Astrocyte of the cerebellum (primary cell): ENCODE results near the gene EHBP1L1.

Experiments used
- DNase-seq: peaks from one replicate; pipeline ENCODE4 v3.0.0-alpha.2; 2011; ENCODE audit warnings: low read depth
- H3K4me3 ChIP-seq: 2 replicates; pipeline ENCODE4 v1.5.1; 2011; ENCODE audit warnings: mild to moderate bottlenecking, low read depth, low read length, moderate library complexity
- in situ Hi-C: cut with HindIII; loops from 2 replicates; pipeline ENCODE4 v1.10.0; 2017; ENCODE audit warnings: low sequenced_read_pairs
- TF ChIP-seq, protein P1 (sequence below): IDR thresholded peaks from 2 replicates; pipeline ENCODE4 v1.5.1; 2012; ENCODE audit warnings: low read length, low read depth, moderate library complexity, mild to moderate bottlenecking; ENCODE audit errors: missing control alignments

Gene EHBP1L1

DNA sequence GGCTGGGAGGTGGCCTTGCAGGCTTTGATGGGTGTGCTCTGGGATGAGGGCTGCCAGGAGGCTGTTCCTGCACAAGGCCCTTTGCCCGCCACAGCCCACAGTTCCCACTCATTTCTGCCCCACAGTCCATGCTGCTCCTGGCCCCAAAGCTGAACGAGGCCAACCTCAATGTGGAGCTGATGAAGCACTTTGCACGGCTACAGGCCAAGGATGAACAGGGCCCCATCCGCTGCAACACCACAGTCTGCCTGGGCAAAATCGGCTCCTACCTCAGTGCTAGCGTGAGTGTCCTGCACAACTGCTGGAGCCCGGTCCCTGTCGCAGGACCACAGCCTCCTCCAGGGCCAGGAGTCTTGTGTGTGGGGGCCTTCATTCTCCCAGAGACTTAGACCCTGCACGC is 40.8 kb upstream of the EHBP1L1 start:
- H3K4me3 ChIP-seq, result no peak overlapping the region
- TF ChIP-seq, protein P1, sequence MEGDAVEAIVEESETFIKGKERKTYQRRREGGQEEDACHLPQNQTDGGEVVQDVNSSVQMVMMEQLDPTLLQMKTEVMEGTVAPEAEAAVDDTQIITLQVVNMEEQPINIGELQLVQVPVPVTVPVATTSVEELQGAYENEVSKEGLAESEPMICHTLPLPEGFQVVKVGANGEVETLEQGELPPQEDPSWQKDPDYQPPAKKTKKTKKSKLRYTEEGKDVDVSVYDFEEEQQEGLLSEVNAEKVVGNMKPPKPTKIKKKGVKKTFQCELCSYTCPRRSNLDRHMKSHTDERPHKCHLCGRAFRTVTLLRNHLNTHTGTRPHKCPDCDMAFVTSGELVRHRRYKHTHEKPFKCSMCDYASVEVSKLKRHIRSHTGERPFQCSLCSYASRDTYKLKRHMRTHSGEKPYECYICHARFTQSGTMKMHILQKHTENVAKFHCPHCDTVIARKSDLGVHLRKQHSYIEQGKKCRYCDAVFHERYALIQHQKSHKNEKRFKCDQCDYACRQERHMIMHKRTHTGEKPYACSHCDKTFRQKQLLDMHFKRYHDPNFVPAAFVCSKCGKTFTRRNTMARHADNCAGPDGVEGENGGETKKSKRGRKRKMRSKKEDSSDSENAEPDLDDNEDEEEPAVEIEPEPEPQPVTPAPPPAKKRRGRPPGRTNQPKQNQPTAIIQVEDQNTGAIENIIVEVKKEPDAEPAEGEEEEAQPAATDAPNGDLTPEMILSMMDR, result no peak
- in situ Hi-C loops, result no loop called here
- no peak for DNase-seq

DNA sequence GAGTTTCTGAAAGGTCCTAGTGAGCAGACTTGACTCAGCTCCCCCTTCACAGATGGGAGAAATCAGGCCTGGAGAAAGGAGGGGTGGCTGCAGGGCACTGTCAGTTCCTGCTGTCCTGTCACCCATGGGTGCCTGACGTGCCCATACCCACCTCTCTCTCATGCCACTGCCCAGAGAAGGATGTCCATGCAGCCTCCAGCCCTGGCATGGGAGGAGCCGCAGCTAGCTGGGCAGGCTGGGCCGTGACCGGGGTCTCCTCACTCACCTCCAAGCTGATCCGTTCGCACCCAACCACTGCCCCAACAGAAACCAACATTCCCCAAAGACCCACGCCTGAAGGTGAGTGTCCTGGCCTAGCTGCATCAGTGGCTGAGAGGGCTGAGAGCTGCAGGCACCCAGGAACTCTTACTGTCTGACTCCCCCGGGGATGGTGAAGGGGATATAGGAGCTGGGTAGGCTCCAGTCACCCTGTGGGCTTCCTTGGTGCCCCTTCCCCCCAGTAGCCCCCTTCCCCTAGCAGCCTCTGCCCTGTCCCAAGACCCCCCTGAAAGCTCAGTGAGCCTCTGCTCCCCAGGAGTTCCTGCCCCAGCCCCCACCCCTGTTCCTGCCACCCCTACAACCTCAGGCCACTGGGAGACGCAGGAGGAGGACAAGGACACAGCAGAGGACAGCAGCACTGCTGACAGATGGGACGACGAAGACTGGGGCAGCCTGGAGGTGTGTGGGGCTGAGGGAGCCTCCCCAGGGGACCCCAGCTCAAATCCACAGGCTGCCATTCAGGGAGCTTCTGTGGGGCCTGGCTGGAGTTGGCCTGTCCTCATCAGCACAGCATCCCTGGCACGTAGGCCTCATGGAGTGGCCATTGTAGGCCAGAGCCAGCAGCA is 39.2 kb upstream of the EHBP1L1 start:
- H3K4me3 ChIP-seq, result no peak overlapping the region
- TF ChIP-seq, protein P1, result no peak
- in situ Hi-C loops, result no loop called here
- DNase-seq, result no peak

GRCh38 chr11:65537296-65537597 is 38.6 kb upstream of the EHBP1L1 start:
- H3K4me3 ChIP-seq, result no peak overlapping the region
- TF ChIP-seq, protein P1, result no peak
- in situ Hi-C loops, result no loop called here
- no peak for DNase-seq

- DNase-seq, result no peak
- in situ Hi-C loops, result no loop called here
- TF ChIP-seq, protein P1, result no peak
- H3K4me3 ChIP-seq, result no peak overlapping the region
Measured at GRCh38 chr11:65537620-65538231, 38.1 kb upstream of the EHBP1L1 start.

DNA sequence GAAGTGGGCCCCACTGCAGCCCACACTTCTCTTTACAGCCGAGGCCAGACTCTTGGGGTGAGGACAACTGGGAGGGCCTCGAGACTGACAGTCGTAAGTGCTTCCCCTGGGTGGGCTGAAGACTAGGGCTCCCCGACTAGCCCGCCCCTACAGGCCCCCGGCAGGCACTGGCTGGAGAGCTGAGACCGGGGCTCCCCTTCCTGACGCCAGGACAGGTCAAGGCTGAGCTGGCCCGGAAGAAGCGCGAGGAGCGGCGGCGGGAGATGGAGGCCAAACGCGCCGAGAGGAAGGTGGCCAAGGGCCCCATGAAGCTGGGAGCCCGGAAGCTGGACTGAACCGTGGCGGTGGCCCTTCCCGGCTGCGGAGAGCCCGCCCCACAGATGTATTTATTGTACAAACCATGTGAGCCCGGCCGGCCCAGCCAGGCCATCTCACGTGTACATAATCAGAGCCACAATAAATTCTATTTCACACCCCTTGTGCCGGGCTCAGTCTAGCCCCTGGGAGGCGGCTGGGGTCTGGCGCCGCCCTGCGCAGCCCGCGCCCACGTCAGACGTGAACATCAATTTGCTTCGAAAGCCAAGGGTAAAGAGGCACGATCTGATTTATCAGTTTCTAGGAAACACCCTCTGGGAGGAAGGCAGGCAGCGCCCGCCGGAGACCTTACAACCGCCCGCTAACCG is 37.5 kb upstream of the EHBP1L1 start:
- in situ Hi-C loops, result no loop called here
- no peak for DNase-seq
- TF ChIP-seq, protein P1, result no peak
- H3K4me3 ChIP-seq, result no peak overlapping the region

- TF ChIP-seq, protein P1, result no peak
- in situ Hi-C loops, result no loop called here
- DNase-seq, result no peak
- no peak overlapping the region for H3K4me3 ChIP-seq
Measured at GRCh38 chr11:65538915-65539743, 36.7 kb upstream of the EHBP1L1 start.
